ENCODE results near the gene PCARE.

GRCh38 chr2:29110916-29111535 is 36.7 kb upstream of the PCARE start:
- no peak for TF ChIP-seq GATA1 (IDR thresholded peaks at IDR 0.05; ENCODE audit: low read depth, low read length)
- no peak for TF ChIP-seq POLR2A (IDR thresholded peaks at IDR 0.05; ENCODE audit: low read length)

Measured in erythroblast (primary cell).